Putamen (tissue), 1 donor: Measurements from ENCODE around the gene PBX3.

Experiments
- DNase-seq: peaks from one replicate; pipeline ENCODE4 v3.0.0-alpha.2; 2016; ENCODE audit warnings: low spot score

The PBX3 gene

DNA sequence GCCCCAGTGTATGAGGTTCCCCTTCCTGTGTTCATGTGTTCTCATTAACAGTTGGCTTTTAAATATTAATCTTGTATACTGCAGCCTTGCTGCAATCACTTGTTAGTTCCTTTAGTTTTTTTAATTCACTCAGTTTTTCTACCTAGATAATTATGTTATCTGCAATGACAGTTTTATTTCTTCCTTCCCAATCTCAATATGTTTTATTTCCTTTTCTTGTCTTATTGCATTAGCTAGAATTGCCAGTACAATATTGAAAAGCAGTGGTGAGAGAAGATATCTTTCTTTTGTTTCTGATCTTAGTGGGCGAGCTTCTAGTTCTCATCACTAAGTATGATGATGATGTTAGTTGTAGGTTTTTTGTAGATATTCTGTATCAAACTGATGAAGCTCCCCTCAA lies 232.2 kb downstream of the PBX3 start:
- no peak for DNase-seq

DNA sequence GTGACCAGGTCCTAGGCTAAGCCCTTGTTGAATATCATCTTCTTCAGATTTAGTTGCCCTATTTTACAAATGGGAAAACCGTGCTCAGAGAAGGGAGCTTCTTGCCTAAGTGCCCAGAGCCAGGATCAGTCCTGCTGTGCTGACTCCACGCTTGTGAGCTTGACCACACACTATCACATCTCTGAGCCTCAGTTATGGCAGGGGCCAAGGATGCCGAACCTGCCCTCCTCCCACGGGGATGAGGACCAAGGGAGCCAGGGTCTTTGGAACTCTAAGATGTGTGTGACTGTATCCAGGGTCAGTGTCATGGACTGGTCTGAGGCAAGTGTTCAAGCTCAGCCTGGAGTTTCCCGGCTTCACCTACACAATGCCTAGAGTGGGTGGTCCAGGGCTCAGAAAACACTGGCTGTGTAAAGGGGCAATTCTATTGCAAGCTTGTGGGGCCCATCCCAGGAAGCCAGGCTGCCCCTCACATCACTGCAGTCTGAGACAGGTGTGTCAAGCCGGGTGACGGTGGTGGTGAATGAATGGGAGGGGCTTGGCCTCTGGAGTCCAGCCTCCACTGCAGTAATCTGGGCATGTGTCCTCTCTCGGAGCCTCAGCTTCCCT lies 235.7 kb downstream of the PBX3 start:
- DNase-seq: no peak

DNA sequence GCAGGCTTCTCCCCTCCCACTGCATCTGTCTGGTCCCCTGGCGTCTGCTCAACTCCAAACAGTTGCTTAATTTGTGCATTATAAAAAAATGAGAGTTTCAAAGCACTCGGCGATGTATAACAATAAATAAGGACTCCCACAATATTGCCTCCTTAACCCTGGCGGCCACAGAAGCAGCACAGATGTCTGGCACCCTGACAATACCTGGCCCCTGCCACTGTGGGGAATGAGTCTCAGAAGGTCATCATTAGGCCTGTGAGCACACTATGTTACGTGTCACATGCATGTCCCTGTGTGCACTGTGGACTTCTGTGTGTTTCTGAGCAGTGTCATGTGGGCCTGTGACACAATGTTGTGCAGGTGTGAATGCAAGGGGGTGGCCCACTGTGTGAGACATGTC lies 236.5 kb downstream of the PBX3 start:
- DNase-seq: no peak

DNA sequence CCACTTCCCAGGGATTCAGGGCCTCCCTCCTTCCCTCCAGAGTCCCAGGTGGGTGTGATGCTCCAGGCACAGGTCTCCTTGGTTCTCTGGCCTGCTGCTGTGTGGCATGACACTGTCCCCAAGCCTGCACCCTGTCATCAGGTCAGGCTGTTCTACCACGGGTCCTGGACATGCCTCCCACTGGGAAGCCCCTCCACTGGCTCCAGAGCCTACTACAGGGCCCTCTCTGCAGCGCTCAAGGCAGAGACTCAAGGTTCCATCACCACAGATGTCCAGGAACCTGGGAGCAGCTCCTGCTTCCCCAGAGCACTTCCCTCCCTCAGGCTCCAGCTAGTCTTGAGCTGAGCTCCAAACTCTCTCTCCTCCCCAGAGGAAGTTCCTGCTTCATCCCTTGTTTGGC lies 237.3 kb downstream of the PBX3 start:
- no peak for DNase-seq

DNA sequence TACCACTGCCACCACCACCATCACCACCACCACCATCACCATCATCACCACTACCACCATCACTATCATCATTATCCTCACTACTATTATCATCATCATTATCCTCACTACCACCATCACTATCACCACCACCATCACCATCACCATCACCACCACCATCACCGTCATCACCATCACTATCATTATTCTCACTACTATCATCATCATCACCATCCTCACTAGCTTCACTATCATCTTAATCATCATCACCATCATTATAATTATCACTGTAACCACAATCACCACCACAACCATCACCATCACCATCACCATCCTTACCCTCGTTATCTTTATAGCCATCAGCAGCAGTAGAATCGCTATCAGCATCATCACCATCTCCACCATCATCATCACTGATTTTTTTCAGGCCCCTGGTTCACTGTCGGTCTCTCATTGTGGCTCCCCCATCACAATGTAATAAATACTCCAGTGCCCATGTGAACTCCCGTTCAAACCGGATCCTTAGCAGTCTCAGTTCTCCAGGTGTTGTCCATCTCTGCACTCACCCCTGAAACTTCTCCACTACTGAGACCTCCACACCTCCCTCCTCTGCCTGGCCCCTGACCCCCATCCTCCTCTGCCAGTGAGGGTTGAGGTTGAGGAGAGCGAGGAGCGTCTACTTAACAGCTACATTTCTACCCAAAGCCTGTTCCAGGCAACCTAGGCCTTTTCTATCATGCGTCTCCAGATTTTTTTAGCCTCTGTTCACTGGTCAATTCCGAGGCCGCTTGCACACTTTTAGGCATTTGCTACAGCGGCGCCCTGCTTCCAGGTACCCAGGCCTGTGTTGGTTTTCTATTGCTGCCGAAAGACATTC lies 238.2 kb downstream of the PBX3 start:
- no peak for DNase-seq

DNA sequence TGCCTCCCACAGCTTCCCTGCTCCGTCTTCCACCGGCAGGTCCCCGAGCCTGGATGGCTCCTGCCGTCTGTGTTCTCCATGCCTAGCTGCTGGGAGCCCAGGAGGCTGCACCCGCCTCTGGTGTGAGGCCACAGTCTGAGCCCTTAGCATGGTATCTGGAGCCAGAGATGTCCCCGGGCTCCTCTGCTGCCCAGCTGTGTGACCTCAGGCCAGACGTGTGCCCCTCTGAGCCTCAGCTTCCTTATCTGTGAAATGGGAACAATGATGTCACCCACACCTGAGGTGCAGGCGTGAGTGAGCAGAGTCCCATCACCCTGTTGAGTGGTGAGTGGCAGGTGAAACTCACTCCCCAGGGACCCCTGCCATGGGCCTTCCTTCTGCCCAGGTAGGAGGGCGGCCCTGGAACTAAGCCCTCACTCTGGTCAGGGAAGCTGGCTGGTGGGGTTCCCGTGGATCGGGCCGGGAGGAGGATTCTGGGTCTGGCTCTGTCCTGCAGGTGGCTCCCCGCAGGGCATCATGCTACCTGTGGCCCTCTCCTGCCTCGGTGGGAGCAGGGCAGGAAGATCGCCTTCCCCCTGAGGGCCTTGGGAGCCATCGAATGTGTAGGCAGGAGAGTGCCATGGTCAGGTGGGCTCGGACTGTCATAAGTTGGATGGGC lies 239.0 kb downstream of the PBX3 start:
- DNase-seq: no peak

DNA sequence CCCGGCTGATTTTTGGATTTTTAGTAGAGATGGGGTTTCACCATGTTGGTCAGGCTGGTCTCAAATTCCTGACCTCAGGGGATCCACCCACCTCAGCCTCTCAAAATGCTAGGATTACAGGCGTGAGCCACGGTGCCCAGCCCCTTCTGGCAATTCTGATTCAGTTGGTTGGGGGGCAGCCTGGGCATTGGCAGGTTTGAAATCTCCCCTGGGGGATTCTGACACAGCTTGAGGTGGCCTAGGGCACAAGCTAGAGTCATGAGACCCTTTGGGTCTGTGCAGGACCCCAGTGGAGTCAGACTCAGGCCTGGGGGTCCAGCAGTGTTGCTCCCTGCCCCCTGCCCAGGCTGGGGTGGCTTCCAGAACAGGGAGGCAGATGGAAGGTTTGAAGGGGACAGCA lies 239.8 kb downstream of the PBX3 start:
- no peak for DNase-seq

DNA sequence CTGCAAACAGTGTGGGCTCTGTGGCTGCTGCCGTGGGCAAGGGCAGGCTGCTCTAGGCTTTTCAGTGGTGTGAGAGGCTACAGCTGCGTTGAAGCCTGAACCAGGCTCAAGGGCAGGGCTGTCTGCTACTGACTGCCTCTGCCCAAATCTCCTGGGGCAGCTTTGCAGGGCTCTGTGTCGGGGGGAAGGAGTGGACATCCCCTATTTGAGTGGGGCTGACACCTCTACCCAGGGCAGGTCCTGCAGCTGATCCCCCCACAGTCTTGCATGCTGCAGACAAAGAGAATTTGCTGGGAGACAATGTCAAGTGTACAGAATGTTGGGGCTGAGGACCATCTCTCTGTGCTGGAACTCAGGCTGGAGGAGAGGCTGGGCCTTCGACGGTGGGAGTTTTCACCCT lies 240.2 kb downstream of the PBX3 start:
- no peak for DNase-seq

DNA sequence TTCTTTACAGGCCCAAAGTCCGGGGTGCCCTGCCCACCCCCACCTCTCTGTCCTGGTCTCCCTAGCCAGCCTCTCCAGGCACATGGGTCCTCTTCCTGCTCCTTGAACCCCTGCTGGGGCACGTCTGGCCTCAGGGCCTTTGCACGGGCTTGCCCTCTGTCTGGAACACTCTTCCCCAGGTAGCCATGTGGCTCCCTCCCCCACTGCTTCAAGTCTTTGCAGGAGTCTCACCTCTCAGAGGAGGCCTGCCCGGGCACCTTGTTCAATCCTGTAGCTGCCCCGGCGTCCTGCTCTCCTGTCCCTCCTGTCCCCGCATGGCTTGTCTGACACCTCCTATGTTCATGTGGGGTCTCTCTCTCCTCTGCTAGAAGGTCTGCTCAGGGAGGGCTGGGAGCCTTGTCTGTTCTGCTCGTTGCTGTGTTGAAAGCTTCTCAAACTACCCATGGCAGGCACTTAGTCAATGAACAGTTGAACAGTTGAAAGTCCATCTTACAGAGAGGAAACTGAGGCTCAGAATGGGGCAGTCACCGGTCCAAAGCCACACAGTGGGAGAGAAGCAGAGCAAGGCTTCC lies 241.4 kb downstream of the PBX3 start:
- no peak for DNase-seq

DNA sequence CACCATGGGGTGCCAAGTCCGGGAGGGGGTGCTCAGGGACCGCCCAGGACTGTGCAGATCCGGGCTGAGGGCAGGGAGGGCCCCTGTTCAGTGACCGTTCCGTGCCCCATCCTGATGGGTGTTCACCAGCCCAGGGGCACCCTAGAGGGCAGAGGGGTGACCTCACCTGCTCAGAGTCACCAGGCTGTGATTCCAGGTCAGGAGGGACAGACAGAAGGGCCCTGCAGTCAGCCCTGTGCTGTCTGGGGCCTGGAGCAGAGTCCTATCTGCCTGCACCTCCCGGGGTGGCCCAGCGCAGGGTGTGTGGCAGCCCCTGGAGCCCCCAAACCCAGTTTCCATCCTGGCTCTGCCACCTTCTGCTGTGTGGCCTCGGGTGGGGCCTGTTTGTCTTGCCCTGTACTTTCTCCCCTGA lies 241.9 kb downstream of the PBX3 start:
- DNase-seq: no peak

DNA sequence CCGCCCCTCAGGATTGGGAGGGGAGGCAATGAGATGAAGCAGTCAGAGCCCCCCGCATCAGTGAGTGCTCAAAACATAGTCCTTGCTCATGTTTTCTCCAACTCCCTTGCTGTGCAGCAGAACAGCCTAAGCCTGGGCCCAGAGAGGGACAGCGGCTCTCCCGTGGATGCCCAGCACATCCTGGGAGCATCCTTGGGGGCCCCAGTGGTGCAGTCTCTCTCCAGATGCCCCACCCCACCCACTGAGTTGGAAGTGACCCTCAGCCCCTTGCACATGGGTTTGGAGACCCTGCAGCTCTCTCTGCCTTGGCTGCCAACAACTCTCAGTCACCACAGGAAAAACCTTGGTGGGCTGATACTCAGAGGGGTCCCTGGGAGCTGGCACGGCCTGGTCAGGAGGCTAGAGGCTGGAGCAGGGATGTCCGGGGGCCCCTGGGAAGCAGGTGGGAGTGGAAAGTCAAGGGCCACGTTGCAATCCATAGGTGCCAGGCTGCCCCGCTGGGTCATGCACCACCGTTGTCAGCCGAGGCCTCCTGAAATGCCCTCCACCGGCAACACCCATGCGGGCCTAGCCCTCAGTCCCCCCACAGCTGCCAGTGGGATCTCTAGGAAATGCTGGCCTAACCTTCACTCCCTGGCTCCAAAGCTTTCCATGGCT lies 242.5 kb downstream of the PBX3 start:
- no peak for DNase-seq

DNA sequence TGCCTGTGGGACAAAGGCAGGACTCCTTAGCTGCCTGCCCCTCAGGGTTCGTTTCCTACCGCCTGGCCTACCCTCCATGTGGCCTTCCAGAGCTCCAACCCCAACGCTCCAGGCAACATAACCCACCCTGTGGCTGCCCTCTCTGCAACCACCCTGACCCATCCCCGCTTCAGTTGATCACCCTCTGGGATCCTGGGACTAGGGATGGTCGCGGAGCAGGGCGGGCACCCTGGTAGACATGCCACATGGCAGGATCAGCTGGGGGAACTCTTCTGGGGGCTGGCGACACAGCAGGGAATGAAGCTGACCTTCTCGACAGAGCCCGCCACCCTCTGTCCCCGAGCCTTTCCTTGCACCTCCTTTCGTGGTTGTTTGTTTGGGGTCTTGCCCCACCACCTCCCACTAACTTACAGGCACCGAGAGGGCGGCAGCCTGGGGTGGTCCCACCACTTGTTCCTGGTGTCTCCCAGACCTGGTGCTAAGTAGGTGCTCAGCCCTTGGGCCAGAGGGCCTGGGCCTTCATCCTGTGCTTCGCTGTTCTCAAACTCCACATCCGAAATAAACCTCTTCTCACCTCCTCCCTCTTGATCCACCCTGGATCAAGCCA lies 243.1 kb downstream of the PBX3 start:
- no peak for DNase-seq

DNA sequence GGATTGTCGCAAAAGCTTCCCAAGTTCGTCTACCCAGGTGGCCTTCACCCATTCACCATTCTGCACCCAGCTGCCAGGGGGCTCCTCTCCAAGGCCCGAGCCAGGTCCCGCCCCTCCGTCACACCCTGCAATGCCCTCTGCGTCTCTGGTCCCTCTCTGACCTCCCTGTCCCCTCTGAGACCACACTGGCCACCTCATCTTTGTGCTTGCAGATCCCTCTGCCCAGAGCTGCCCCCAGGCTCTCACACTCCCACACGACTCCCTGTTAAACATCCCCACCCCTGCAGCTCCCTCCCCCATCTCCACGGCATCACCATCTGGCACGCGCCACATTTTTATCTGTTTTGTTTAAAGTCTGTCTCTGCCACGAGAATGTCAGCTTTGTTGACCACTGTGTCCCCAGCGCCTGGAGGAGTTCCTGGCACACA lies 243.6 kb downstream of the PBX3 start:
- DNase-seq: no peak

DNA sequence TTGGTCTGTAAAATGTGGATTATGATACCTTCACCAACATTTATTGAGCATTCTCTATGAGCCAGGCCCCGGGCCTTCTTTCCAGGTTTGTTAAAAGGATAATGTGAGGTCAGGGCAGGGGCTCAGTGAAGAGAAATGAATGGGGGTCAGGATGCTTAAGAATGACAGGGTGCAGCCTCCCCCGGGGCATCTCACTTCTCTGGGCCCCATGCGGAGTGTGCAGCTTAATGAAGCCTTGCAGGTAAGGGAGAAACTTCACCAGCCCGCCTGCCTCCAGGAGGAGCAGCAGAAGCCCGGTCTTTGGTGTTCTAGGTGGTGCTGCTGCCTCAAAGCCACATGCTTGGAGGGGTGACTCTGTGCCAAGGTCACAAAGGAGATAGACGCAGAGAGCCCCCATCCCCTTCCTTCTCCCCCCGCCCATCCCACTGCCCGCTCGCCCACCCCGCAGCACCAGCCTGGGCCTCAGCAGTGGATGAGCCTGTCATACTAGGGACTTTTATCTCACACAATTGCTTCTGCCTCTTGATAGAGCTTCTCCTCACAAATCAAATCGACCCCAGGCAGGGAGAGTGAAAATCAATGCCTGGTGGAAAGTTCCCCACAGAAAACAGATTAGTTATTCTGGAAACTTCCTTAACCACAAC lies 244.8 kb downstream of the PBX3 start:
- no peak for DNase-seq

DNA sequence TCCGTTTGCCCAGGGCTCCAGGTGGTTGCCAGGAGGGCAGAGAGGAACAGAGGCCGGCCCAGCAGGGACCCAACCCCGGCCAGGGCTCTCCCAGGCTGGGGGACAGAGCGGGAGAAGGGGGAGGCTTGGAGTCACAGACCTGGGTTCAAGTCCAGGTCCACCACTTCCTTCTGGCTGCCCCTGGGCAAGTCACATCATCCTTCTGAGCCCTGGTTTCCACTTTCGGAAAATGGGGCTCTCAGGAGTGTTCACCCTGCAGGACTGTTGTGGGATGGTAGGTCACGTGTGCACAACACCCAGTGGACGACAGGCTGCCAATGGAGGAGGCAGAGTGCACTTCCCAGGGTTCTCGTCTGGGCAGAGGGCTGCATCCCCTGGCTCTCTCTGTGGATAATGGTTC lies 245.4 kb downstream of the PBX3 start:
- DNase-seq: no peak

DNA sequence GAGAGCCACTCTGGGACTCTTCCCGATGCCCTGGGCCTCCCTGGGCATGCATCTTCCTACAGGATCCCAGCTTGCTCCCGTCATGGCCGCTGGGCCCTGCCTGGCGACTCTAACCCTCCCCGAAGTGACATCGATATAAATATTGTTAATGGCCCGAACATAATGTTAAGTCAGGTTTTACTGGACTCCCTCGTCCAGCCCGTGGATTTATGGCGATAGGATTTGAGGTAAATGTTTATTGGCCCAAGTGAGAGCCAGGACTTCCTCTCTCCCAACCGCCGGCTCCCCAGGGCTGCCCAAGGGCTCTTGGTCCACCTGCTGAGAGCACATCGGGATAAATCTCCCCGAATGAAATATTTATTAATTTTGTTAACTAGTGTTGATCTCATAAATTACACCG lies 246.3 kb downstream of the PBX3 start:
- no peak for DNase-seq

DNA sequence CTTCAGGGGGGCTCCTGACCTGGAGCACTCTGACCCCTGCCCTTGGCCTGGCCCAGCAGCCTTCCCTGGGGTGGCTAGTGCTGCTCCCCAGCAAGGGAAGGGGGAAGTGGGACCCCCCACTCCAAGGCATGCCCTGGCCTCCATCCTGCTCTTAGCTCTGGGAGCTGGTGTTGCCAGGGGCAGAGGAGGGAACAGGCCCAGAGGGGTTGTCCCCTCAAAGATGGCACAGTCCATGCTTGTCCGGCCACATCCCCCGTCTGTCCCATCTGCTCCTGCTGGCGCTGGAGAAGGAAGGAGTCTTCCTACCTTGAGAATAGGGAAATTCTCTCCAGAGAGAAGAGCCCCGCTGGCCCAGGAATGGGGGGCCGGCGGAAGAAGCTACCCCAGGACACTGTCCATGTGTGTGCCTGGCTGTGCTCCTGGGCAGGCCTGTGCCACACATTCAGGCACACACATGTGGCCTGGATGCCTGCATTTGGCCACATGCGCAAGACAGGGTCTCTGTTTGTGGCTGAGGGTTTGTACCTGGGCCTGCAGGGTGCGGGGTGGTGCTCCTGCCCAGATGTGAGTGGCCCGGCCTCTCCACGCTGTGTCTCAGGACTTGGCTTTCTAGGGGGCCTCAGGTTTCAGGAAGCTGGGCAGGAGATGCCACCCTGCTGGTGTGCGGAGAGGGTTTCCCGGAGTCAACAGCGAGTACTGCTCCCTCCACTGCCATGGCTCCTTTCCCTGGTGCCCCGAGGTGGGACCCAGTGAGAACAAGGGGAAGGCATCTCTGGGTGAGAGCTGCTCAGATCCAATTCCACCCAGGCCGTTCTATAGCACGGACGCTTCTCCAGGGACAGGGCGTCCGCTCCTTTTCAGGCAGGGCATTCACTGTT lies 247.1 kb downstream of the PBX3 start:
- DNase-seq: no peak

DNA sequence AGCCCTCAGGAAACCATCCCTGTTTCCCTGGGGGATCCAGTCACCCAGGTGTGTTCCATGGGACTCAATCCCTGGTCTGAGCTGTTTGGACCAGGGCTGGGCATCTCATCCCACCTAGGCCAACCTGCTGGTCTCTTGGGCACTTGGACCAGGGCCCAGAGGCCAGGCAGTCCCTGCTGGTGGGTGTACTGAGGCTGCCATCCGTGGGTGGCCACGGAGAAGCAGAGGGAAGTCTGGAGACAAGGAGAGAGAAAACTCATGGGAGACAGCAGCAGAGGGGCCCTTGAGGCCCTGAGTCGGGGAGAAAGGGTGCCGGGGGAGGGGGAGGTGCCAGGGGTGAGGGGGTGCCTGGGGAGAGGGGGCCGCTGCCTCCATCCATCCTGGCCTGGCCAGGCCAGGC lies 247.8 kb downstream of the PBX3 start:
- no peak for DNase-seq

DNA sequence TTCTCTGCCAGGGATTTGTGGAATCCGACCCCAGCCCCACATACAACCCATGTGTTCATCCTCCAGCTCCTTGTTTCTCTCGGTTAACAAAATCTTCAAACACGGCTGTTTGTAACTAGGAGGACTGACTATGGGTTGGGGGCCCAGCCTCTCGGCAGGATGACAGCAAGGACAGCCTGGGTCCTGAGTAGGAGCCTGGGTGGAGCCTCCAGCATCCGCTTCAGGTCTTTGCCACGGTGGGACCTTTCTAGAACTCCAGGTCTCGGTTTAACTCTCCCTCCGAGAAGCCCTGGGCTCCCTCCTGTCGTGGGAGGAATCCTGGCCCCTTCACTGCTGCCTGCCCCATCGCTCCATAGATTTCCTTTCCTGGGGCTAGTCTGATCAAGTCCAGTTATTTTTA lies 248.5 kb downstream of the PBX3 start:
- DNase-seq: no peak

DNA sequence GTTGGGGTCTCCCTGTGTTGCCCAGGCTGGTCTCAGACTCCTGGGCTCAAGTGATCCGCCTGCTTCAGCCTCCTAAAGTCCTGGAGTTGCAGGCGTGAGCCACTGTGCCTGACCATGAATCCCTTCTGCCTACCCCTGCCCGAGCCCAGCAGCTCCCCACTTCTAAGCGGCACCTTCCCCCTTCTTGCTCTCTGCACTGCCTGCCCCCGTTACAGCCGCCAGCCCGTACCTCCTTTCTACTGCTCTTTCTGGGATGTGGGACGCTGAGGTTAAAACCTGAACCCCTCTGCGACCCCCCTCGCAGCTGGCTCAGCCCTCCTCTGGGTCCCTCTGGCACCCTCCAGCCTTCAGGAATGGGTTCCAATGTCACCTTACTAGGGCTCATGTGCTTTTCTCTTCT lies 249.6 kb downstream of the PBX3 start:
- no peak for DNase-seq
